ENCODE measurements around the gene ANKRD13D.
A peak's percentile ranks its signal among the peaks of the same experiment; 100 is the strongest.

The ANKRD13D gene

DNA sequence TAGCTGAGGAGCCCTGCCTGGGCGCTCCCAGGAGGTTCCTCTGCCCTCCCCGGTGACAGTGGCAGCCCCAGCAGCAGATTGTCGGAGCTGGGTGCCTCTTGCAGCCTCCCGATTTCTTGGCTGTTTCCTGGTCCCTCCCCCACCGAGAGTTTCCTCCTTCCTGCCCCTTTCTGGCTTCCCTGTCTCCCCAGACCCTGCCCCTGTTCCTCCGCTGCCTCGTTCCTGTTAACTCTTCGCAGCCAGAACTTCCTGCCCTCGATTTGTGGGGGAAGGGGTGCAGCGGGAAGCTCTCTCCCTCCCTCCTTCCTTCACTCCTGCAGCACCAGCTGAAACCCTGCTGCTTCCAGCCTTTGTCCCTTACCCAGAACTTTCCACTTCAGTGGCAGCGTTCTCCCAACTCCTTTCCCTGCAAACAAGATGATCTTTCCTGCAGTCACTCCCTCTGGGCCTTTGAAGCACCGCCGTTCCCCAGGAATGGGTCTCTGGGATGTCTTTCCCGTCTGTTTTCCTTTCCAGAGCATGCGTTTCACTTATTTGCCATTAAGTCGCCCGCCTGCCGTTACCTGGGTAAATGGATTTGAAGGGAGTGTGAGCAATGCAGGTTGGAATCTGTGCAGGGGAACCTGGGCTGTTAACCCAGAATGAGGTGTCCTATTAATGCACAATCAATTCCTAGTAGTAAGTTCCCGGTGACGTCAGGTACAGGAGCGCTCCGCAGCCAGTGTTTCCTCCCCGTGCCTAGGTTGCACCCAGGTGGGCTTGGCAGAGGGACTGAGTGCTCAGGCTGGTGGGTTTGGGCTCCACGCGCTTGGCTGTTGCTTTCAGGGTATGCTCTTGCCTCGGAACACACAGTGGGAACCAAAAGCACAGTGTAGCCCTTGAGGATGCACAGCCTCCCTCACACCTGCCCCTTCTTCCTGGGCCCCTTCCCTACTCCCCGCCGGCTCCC, 18.6 kb upstream of the ANKRD13D start:
- peak overlapping the region; percentile 89 for H3K4me3 ChIP-seq (ENCODE audit: low read depth, low read length)
- no peak for DNase-seq (ENCODE audit: low read depth)
- TF ChIP-seq, protein P1, sequence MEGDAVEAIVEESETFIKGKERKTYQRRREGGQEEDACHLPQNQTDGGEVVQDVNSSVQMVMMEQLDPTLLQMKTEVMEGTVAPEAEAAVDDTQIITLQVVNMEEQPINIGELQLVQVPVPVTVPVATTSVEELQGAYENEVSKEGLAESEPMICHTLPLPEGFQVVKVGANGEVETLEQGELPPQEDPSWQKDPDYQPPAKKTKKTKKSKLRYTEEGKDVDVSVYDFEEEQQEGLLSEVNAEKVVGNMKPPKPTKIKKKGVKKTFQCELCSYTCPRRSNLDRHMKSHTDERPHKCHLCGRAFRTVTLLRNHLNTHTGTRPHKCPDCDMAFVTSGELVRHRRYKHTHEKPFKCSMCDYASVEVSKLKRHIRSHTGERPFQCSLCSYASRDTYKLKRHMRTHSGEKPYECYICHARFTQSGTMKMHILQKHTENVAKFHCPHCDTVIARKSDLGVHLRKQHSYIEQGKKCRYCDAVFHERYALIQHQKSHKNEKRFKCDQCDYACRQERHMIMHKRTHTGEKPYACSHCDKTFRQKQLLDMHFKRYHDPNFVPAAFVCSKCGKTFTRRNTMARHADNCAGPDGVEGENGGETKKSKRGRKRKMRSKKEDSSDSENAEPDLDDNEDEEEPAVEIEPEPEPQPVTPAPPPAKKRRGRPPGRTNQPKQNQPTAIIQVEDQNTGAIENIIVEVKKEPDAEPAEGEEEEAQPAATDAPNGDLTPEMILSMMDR (IDR thresholded peaks at IDR 0.05; ENCODE audit: low read depth, low read length, missing control alignments), result no peak

DNA sequence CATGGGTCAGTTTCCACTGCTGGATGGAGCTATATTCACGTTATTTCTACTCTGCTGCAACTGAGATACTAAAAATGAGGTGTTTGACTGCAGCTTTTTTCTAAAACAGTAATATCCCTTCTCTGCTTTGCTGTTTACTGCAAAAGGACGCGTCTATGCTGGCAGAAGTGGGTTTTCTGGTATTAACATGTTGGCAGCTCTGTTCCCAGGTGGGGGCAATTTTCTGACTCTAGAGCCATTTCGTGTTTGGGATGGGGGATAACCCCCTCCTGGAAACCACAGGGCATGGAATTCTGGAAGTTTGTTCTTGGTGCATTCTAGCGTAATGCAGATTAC, 17.9 kb upstream of the ANKRD13D start:
- no peak for DNase-seq (ENCODE audit: low read depth)
- TF ChIP-seq, protein P1 (IDR thresholded peaks at IDR 0.05; ENCODE audit: low read depth, low read length, missing control alignments), result no peak
- H3K4me3 ChIP-seq (ENCODE audit: low read depth, low read length), result peak overlapping the region; percentile 89

DNA sequence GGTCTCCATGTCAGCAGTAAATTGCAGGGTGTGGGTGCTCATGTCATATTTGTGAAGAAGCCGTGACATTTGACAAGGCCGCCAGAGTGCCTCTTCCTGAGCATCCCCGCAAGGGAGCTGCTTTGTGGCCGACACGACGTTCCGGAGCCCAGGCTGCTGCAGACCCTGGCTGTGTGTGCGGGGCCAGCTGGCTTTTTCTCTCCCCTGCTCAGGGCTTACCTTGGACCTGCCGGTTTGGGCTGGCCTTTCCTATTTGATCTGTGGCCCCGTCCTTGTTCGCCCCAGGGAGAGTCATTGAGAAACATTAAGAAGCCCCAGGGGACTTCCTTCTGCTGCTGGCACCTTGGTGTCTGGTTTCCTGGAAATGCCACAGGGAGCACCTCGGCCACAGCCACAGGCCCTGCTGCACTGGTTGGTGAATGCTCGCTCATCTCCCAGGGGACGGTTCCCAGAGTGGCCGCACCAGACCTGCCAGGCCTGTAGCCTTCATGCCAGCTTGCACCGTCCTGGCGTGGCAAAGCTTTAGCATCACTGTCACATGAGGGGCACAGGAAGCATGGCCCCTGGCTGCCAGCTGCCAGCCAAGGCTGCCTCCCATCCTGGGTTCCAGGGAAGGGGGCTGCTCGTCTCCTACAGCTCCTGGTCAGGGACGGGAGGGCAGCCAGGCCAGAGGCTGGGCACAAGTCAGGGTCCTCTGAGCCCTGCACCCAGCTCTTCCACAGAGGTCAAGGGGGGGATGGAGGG, 17.4 kb upstream of the ANKRD13D start:
- H3K4me3 ChIP-seq (ENCODE audit: low read depth, low read length), result peak overlapping the region; percentile 89
- TF ChIP-seq, protein P1 (IDR thresholded peaks at IDR 0.05; ENCODE audit: low read depth, low read length, missing control alignments), result no peak

DNA sequence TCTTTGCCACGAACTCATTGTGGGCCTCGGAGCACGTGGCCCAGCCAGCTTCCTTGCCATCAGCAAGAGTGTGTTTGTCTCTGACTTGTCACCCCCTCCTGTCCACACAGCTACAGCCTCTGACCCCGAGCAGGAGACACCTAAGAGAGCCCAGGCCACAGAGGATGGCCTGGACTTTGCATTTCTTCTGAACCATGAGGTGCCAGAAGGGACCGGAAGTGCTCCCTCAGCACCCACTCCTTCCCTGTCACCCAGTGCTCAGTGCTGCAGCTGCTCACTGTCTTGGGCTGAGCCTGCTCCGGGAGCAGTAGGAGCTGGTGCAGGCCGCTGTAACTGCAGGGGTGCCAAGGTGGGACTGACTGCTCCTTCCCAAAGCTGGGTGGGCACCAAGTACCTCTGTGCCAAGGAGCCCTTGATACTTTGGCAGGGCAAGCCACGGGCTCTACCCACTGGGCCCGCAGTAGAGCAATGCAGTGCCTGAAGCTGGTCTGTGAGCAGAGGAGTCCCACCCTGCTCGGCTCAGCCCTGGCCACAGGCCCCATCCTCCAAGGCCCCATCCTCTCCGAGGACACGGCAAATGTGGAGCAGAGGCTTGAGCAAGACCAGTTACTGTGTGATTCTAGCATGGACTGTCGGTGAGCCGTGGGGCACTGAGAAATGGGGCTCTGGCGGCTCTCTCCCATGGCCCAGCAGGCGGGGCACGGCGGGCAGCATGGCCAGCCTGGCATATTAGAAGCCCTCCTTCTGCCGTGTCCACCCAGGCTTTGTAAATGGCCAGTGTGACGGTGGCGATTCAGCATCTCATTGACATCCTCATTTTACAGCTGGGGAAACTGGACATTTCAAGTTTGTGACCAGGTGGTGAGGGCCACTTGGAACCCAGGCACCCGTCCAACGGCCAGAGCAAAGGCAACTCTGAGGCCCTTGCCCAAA, 16.5 kb upstream of the ANKRD13D start:
- H3K4me3 ChIP-seq (ENCODE audit: low read depth, low read length), result peak overlapping the region; percentile 89
- DNase-seq (ENCODE audit: low read depth), result no peak
- TF ChIP-seq, protein P1 (IDR thresholded peaks at IDR 0.05; ENCODE audit: low read depth, low read length, missing control alignments), result no peak

More for the DNA sequence above, 17.4 kb upstream of the ANKRD13D start:
- DNase-seq (ENCODE audit: low read depth), result no peak

DNA sequence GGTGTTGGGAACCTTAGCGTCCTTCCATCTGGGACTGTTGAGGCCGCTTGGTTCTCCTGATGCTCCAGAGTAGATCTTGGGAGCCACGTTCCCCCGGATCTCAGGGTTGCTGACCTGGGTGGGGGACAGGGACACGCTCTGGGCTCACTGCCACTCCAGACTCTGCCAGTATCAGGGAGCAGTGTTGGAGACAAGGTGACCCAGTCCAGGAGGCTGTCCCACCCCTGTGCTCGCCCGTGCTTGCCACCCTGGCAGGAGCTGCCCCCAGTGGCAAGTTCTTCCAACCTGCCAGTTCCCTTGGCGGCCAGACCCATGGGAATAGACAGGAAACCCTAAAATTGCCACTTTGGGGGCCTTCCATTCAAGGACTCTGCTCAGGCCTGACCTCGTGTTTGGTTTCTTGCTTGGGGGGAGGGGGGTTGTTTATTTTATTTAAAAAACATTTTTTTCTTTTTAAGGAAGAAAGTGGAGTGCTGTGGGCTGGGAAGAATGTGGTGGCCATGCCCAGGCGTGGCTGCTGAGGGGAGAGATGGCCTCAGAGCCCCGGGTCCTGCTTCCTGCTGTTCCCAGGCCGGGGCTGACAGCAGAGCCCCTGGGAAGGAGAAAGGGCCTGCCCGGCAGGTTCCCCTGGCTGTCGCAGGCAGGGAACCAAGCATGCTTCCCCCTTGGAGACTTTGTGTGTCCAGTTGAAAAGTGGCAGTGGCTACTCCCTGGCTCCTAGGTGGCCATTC, 15.7 kb upstream of the ANKRD13D start:
- no peak for DNase-seq (ENCODE audit: low read depth)
- no peak overlapping the region for H3K4me3 ChIP-seq (ENCODE audit: low read depth, low read length)
- TF ChIP-seq, protein P1 (IDR thresholded peaks at IDR 0.05; ENCODE audit: low read depth, low read length, missing control alignments), result no peak
